Astrocyte of the cerebellum (primary cell): Measurements from ENCODE around the gene ADAMTS8.
A peak's percentile ranks its signal among the peaks of the same experiment; 100 is the strongest.

ENCODE experiments used
- DNase-seq: peaks from one replicate; pipeline ENCODE4 v3.0.0-alpha.2; 2011; ENCODE audit warnings: low read depth
- H3K4me3 ChIP-seq: 2 replicates; pipeline ENCODE4 v1.5.1; 2011; ENCODE audit warnings: mild to moderate bottlenecking, low read depth, low read length, moderate library complexity
- CTCF ChIP-seq: IDR thresholded peaks from 2 replicates; pipeline ENCODE4 v1.5.1; 2012; ENCODE audit warnings: low read length, low read depth, moderate library complexity, mild to moderate bottlenecking; ENCODE audit errors: missing control alignments
- in situ Hi-C: cut with HindIII; loops from 2 replicates; pipeline ENCODE4 v1.10.0; 2017; ENCODE audit warnings: low sequenced_read_pairs

The ADAMTS8 gene

GRCh38 chr11:130428316-130429119 is at the start of gene ADAMTS8:
Gene ADAMTS8 (minus strand): TSS chr11:130428609. CDS start chr11:130428286, 323 bp downstream.
- no peak for TF ChIP-seq CTCF
- no peak for DNase-seq
- H3K4me3 ChIP-seq = peak within 1 kb of the TSS; percentile 24
- in situ Hi-C loops = no loop called here

GRCh38 chr11:130477586-130478203 is 49.3 kb upstream of the ADAMTS8 start:
- no peak overlapping the region for H3K4me3 ChIP-seq
- in situ Hi-C loops = no loop called here
- no peak for DNase-seq
- TF ChIP-seq CTCF = no peak

GRCh38 chr11:130476922-130477491 is 48.6 kb upstream of the ADAMTS8 start:
- in situ Hi-C loops = no loop called here
- DNase-seq = no peak
- TF ChIP-seq CTCF = no peak
- H3K4me3 ChIP-seq = no peak overlapping the region

- no peak for DNase-seq
- in situ Hi-C loops = no loop called here
- H3K4me3 ChIP-seq = no peak overlapping the region
- TF ChIP-seq CTCF = no peak
Observed at GRCh38 chr11:130476200-130476921, 48.0 kb upstream of the ADAMTS8 start.

GRCh38 chr11:130475426-130476053 is 47.1 kb upstream of the ADAMTS8 start:
- DNase-seq = no peak
- in situ Hi-C loops = no loop called here
- H3K4me3 ChIP-seq = no peak overlapping the region
- TF ChIP-seq CTCF = no peak
